ENCODE results near the gene MREG.

The MREG gene

DNA sequence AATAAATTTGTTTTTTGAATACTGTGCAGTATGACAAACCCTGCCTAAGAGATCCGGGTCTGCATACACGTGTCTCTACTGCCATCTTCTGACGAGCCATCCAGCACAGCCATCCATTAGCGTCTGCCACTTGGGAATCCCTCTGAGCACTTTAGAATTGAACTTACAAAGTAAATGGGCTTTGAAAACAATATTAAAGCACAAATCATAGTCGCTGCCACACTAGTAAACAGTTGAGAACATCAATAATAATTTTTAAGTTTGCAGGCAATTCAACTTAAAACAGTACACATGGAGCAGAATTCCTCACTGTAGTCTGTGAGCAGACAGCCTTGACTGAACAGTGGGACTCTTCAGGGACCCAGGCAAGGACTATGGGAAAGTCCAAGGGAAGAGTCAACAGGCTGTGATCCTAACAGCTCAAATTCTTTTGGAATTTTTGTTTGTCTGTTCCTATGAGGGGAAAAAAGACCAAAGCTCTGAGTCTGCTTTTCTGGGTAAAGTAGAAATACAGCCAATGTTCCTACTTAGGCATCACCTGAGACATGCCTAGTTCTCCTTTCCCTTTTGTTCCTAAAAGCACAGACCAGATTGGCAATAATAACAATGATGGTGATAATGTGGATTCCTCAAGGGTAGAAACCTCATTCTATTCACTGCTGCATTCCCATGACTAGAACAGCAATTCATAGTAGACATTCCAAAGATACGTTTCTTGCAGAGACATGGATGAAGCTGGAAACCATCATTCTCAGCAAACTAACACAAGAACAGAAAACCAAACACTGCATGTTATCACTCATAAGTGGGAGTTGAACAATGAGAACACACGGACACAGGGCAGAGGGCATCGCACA is 92.9 kb downstream of the MREG start:
- DNase-seq (ENCODE audit: low read depth in 2 of 3, low spot score in 2 of 3) = peak in 1 of 3 experiments; percentile 16

DNA sequence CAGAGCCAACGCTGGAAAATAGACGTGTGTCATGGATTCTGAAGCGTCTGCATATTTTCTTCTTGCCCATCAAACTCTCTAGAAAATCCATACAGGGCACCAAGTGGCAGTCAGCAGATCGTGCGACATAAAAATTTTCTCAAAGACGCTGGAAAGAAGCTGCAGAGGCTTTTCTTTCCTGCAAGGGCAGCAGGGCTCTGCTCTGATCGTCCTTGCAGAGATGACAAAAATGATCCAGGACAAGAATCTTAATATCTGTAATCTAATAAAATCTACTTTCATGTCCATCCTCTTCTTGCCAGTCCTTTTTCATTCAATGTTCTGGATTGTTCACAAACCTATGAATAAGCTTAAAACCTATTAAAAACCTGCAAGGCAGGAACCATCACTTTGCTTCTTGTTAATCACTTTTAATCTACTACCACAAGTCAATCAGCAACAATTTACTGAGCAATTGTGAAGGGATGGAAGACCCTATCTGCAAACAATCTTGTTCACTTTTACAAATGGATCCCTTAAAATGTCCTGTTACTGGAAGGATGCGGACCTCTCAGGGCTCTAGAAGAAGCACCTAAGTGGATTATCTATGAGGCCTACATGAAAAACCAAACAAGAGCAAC is 93.6 kb downstream of the MREG start:
- no peak for DNase-seq (ENCODE audit: low read depth in 2 of 3, low spot score in 2 of 3)

DNA sequence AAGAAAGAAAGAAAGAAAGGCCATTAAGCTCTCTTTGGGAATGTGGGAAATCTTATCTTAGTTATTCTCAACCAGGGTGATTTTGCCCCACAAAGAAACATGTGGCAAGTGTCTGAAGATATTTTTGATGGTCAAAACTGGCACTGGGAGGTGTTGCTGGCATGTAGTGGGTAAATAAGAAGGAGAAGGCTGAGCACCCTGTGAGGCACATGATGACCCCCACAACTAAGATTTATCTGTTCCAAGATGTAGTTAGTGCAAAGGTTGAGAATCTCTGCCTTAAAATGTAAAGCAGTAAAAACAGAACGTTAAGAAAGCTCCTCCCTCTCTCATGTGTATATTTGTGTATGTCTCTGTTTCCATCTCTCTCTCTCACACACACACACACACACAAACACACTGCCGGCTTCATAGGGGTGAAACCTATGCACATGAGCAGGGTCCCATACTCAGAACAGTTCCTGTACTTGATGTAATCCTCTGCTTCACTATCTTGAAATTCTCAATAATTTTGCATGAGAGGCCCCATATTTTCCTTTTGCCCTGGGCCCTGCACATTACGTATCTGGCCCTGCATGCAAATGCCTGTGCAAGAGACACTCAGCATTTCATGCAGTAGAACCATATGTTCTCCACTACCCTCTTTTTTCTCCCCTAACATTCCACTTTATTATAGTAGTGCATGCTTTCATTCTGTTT is 94.3 kb downstream of the MREG start:
- DNase-seq (ENCODE audit: low read depth in 2 of 3, low spot score in 2 of 3) = no peak

DNA sequence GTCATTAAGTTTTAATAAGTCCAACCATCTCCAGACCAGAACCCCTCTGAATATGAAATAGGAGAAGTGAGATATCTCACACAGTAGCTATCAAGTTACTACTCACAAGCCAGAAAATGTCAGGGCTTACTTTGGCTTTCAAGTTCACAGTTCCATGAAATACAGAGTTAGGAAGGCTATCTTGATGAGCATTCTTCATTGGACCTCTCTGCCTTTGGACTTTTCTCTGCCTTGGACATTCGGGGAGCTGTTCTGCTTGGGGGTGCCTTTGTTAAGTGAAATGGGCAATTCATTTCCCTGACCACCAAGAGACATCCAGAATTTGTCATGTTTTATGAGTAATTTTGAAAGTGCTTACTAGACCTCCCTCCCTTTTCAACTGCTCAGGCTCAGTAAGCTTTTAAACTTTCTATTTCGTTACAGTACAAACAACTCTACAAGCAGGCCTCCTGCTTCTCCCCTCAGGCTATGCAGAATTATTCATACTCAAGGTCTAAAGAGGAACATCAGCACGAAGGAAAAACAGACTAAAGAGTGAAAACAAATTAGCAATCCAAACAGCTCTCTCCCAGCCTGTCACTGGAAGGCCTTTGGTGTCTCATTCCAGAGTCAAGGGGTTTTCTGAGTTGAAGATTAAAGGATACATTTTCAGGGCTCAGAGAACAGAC is 95.3 kb downstream of the MREG start:
- no peak for DNase-seq (ENCODE audit: low read depth in 2 of 3, low spot score in 2 of 3)

GRCh38 chr2:215915441-215915840 is 97.9 kb downstream of the MREG start:
- no peak for DNase-seq (ENCODE audit: low read depth in 2 of 3, low spot score in 2 of 3)

DNA sequence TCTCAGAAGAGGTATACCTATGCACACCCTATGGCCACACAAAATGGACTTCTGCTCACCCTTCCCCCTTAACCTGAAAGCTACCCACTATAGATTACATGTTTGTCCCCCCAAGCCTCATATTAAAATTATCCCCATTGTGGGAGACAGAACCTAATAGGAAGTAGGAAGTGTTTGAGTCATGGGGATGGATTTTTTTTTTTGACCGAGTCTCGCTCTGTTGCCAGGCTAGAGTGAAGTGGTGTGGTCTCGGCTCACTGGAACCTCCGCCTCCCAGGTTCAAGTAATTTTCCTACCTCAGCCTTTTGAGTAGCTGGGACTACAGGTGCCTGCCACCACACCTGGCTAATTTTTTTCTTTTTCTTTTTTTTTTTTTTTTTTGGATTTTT is 98.6 kb downstream of the MREG start:
- DNase-seq (ENCODE audit: low read depth in 2 of 3, low spot score in 2 of 3) = no peak

DNA sequence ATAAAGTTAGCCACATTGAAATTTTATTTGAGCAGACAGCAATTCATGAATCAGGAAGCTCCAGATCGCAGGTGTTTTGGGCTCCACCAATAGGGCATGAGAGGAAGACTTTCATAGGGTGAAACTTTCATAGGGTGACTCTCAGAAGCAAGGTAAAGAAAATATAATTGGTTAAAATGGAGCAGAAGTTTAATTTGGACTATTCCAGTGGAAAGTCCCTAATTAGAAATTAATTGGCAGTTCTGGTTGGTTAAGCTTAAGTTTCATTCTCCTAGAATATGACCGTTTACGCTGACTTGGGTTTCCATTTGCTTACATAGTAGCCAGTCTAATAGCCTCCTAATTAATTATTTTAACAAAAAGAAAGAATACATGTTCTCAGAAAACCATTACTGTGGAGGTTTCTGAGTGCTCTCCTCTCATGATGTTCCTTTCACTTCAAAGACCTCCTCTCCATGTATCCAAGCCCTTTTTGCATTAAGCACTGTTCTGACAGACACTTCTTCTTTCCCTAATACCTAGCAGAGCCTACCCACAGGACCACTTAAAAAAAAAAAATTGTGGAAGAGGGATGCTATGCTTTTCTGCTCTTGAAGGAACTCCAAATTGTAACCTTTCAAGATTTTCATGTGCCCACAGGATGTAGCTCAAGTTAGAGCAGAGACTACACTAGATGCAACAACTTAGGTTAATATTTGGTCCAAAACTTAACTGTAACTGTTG is 99.1 kb downstream of the MREG start:
- DNase-seq (ENCODE audit: low read depth in 2 of 3, low spot score in 2 of 3) = no peak

GRCh38 chr2:215912299-215912842 is 101.0 kb downstream of the MREG start:
- DNase-seq (ENCODE audit: low read depth in 2 of 3, low spot score in 2 of 3) = no peak

GRCh38 chr2:215911301-215912085 is 101.9 kb downstream of the MREG start:
- no peak for DNase-seq (ENCODE audit: low read depth in 2 of 3, low spot score in 2 of 3)

GRCh38 chr2:215910180-215910579 is 103.2 kb downstream of the MREG start:
- DNase-seq (ENCODE audit: low read depth in 2 of 3, low spot score in 2 of 3) = no peak

DNA sequence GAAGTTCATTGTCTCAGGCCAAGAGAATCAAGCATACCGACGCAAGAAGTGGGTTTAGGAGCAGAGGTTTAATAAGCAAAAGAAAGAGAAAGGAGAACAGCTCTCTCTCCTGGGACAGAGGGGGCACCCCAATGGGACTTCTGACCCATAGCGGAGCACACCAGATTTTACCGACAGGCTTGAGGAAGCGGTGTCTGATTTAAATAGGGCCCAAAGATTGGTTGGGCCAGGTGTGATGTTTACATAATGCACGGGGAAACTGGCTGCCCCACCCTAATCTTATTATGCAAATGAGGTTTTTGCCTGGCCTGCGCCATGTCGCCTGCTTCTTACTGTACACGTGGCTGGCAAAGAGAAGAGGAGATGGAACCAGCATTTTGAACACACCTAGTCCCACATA is 106.2 kb downstream of the MREG start:
- DNase-seq (ENCODE audit: low read depth in 2 of 3, low spot score in 2 of 3) = no peak

DNA sequence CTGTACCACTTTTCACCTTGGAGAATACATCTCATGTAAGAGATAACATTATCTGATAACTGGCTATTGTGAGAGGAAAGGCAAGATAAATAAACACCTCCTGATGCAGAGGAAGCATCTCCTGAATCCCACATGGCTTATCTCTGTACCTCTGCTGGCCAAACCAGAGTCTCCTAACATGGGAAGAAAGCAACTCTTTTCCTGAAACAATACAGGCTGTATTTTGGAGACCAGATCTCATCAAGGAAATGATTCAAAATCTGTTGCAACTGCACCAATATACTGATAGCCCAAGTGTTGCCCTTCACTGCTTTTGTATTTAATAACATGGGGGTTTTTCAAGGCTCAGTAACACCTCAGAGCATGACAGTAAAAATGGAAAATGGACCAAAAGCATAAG is 106.9 kb downstream of the MREG start:
- DNase-seq (ENCODE audit: low read depth in 2 of 3, low spot score in 2 of 3) = no peak

GRCh38 chr2:215905691-215906090 is 107.7 kb downstream of the MREG start:
- no peak for DNase-seq (ENCODE audit: low read depth in 2 of 3, low spot score in 2 of 3)

DNA sequence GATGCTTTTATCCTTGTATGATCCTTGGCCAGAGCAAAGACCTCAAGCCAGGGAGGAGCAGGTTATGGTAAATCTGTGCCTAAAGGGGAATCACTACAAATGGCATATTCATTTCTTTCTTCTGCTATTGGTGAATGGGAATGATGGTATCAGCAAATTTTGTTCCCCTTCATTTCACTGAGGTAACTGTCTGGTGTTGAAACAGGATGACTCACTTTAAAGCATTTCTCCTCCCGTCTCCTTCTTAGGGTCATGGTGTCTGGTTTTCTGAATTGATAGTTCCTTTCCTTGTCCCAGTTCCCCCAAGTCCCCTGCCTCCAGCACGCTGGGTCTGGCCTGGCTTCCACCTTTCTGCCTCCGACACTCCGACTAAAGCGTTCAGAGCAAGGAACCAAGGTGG is 109.2 kb downstream of the MREG start:
- DNase-seq (ENCODE audit: low read depth in 2 of 3, low spot score in 2 of 3) = no peak

DNA sequence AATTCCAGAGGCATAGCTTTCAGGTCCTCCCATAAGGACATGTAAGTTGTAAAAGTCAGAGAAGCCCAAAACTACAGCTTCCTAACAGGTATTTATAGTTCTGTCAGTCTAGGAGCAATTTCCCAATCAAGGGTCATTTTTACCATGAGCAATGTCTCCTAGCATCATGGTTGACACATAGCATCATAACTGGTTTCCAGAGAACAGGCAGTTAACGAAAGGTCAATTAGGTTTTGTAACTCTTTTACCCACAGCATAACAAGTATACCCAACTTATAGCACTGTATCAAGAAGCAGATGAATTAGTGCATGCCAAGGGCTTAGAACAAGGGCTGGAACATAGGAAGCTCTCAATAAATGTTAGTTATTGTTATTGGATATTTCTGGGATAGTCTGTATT is 110.1 kb downstream of the MREG start:
- DNase-seq (ENCODE audit: low read depth in 2 of 3, low spot score in 2 of 3) = no peak

GRCh38 chr2:215901796-215902195 is 111.6 kb downstream of the MREG start:
- no peak for DNase-seq (ENCODE audit: low read depth in 2 of 3, low spot score in 2 of 3)

GRCh38 chr2:215900843-215901242 is 112.5 kb downstream of the MREG start:
- no peak for DNase-seq (ENCODE audit: low read depth in 2 of 3, low spot score in 2 of 3)

DNA sequence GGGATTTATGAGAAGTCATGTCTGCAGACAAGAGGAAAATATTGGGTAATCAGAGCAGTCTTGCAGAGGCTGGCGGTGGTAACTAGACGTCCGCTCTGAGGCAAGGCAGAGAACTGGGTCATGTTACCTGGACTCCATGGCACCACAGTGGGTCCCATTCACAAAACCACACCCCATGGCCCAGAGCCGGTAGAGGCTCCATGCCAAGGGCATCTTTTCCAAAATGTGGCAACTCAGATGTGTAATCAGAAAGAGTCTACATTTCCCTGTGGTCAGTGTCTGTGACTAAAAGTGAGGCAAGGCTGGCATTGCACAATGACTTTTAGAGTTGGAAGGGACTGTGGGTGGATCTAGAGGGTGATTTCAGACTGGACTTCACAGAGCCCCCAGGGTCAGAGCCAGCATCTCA is 113.1 kb downstream of the MREG start:
- DNase-seq (ENCODE audit: low read depth in 2 of 3, low spot score in 2 of 3) = no peak

DNA sequence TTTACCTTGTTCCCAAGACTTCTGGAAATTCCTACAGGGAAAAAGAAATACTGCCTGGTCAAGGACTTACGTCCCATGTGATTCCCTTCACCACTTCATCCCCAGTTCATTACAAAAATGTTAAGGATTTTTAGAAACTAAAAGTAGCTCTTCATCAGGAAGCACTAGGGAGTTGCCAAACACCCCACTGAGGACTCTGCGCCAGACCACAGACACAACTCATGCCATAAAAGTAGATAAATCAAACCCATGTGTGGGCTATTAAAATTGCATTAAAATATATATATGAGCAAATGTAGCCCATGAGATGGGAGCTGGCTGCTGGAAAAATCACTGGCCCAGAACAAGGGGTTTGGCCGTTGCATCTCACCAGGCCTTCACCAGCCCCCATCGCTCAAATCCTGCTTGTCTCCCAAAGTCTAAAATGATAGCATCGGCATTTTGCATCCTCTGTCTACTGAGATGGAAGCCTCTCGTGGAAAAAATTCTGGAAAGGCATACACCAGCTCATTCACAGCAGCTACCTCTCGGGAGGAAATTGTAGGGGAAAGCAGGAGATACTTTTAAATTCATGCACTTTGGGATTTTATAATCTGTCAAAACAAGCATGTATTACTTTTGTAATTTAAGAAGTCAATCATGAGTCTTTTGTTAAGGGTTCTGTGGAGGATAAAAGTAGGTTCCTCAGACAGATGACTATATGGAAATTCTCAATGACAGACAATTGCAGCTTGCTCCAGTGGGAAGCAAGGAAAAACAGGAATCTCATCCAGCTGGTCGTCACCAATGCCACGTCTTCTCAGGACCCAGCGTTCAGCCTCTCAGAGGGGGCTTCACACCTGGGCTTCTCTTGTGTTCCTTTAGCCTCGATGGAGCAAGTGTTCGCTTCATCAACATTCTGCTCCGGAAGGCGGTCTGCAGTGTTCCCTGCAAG is 113.9 kb downstream of the MREG start:
- DNase-seq (ENCODE audit: low read depth in 2 of 3, low spot score in 2 of 3) = no peak

All from activated CD8-positive, alpha-beta memory T cell treated with anti-CD3 and anti-CD28 coated beads for 48 hours (primary cell).